Mucosa of descending colon (tissue), 3 donors: ENCODE results near the gene HOXC6. TPM values are rescaled to one million over a fixed set of nuclear protein-coding genes. Genes with fewer than 3 reads are reported as not detected.
A peak's percentile ranks its signal among the peaks of the same experiment; 100 is the strongest.

ENCODE experiments used
- ATAC-seq: fragments of 200-7000 bp; cut with Tn5 transposase; one replicate; pipeline ENCODE4 v1.9.1; 2020; ENCODE audit warnings: mild to moderate bottlenecking, moderate library complexity
- DNase-seq, 3 donors: peaks; one replicate each; pipeline ENCODE4 v3.0.0-alpha.2; 2020
- H3K36me3 ChIP-seq: fragments of 200-600 bp; one replicate; pipeline ENCODE4 v1.8.0; 2021; ENCODE audit warnings: low read depth, mild to moderate bottlenecking
- H3K4me1 ChIP-seq: fragments of 200-600 bp; one replicate; pipeline ENCODE4 v1.8.0; 2021; ENCODE audit warnings: low read depth, mild to moderate bottlenecking
- H3K4me3 ChIP-seq: fragments of 200-600 bp; one replicate; pipeline ENCODE4 v1.8.0; 2021; ENCODE audit warnings: mild to moderate bottlenecking
- H3K9me3 ChIP-seq: fragments of 200-600 bp; one replicate; pipeline ENCODE4 v1.8.0; 2021; ENCODE audit warnings: mild to moderate bottlenecking
- CTCF ChIP-seq: fragments of 200-600 bp; IDR thresholded peaks from one replicate; pipeline ENCODE4 v1.8.0; 2022; ENCODE audit warnings: antibody characterized with exemption, mild to moderate bottlenecking
- intact Hi-C, 2 donors: fragments of 100-400 bp; cut with DNase I in 1 of 2; cut with micrococcal nuclease in 1 of 2; formaldehyde crosslinking; loops; one replicate each; pipeline versions ENCODE4 v1.11.0 to v1.11.1; 2022; cut with DNase I, micrococcal nuclease
- total RNA-seq, 3 donors: library from RNA; stranded (reverse); fragmentation: NEBNext Ultra II Directional in 2 of 3; extraction: Animal tissue kit (Norgen Biotek cat#: 25700) in 2 of 3; gene quantifications; one replicate each; pipeline versions ENCODE4 v1.2.1 to v1.2.4, GENCODE V29; 2021 to 2023
- donor health status: DM: no; HTN: no; CAD: no; lungs with moderate emphysema.
- donor health status: DM: no; HTN: no; CAD: no.
- donor health status: DM: no; HTN: yes; CAD: no.

HOXC6 gene
- total RNA-seq, 3 donors from 2014 or later, result 0.22 to 0.32 TPM; not detected in 1

DNA sequence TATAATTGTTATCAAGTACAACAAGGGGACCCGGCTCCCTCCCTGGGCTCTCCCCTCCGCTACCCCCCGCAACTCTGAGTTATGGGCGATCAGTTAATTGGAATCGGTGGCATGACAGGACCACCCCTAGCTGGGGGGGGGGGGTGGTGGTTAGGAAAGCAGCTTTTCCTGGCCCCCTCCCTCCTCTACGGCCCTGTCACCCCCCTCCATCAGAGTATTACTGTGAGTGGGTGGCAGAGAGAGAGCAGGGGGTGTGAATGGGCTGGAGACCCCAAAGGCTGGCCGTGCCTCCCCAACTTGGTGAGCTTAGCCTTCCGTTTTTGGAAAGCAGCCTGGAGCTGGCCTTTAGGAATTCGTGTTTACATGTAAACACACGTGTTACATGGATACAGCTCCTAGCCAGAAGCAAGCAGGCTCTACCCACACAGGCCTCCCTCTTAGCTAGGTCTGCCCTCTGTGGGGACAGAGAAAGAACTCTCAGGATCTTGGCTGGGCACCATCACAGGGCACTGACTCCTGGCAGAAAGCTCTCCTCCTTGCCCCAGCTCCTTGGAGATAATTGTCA lies 24.3 kb downstream of the HOXC6 start:
- TF ChIP-seq CTCF, result no peak
- H3K9me3 ChIP-seq, result no peaks in the 10 kb centered on the region
- H3K36me3 ChIP-seq, result no peaks in the 10 kb centered on the region
- DNase-seq (no peak), ATAC-seq (peak; percentile 4)
- peaks cover 4% of the 10 kb centered on the region for H3K4me1 ChIP-seq
- intact Hi-C loops, result no loop called here
- H3K4me3 ChIP-seq, result no peak overlapping the region

DNA sequence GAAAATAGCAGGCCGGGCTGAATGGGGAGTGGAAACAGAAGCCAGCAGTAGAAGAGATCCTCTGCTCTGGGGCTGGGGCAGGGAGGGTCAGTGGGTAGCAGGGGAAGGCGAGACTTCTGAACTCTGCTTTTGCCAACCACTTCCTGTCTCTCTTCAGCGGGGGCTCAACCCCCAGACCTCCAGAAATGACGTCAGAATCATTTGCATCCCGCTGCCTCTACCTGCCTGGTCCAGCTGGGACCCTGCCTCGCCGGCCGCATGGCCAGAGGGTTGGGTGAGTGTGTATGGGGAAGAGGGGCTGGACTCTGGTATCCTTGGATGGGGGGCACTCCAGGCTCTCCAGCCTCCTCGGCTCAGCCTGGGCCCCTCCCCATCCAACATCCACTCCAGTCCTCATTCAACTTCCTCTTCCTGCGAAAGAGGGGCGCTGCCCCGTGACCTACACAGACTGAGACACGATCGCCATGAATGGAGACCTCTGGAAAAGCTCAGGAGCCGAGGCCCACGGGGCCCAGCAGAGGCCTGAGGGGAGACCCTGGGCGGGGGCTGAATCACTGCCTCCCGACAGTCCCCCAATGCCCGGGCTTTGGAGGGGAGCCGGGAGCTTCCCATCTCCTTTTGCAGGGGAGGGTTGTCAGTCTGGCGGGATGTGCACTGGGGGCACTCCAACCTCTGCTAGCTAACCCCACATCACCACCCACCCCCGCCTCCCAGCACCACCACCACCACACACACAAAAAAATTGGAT lies 24.9 kb downstream of the HOXC6 start:
- peak; percentile 54 for ATAC-seq
- no peak for TF ChIP-seq CTCF
- intact Hi-C loops, result no loop called here
- Histone ChIP-seq H3K9me3 (no peaks in the 10 kb centered on the region), H3K4me1 (peaks cover 4% of the 10 kb centered on the region), H3K36me3 (no peaks in the 10 kb centered on the region), H3K4me3 (no peak overlapping the region)
- DNase-seq, result no peak

- DNase-seq, result no peak
- no peaks in the 10 kb centered on the region for H3K36me3 ChIP-seq
- no peaks in the 10 kb centered on the region for H3K9me3 ChIP-seq
- peaks cover 4% of the 10 kb centered on the region for H3K4me1 ChIP-seq
- H3K4me3 ChIP-seq, result no peak within 1 kb of the TSS
- intact Hi-C loops, result no loop called here
- no peak for TF ChIP-seq CTCF
- peak; percentile 59 for ATAC-seq
Measured at GRCh38 chr12:54053751-54054741, 25.8 kb downstream of the HOXC6 start, which contains the start of gene HOXC4. TSS of gene HOXC4 (plus strand) at chr12:54053835. CDS start at chr12:54053923, 88 bp downstream.

DNA sequence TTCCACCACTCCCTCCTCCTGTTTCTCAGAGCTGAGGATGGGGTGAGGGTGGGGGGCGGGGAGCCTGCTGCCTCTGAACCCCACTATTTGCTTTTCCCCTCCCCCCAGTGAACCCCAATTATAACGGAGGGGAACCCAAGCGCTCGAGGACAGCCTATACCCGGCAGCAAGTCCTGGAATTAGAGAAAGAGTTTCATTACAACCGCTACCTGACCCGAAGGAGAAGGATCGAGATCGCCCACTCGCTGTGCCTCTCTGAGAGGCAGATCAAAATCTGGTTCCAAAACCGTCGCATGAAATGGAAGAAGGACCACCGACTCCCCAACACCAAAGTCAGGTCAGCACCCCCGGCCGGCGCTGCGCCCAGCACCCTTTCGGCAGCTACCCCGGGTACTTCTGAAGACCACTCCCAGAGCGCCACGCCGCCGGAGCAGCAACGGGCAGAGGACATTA lies 26.5 kb downstream of the HOXC6 start:
- Histone ChIP-seq H3K4me1 (peaks cover 4% of the 10 kb centered on the region), H3K36me3 (no peaks in the 10 kb centered on the region), H3K4me3 (no peak overlapping the region), H3K9me3 (no peaks in the 10 kb centered on the region)
- ATAC-seq, result no peak
- no peak for TF ChIP-seq CTCF
- DNase-seq, result no peak
- intact Hi-C loops, result no loop called here

- Histone ChIP-seq H3K4me3 (no peak overlapping the region), H3K9me3 (no peaks in the 10 kb centered on the region), H3K4me1 (peaks cover 4% of the 10 kb centered on the region), H3K36me3 (no peaks in the 10 kb centered on the region)
- DNase-seq, result no peak
- no peak for ATAC-seq
- intact Hi-C loops, result no loop called here
- no peak for TF ChIP-seq CTCF
Measured at GRCh38 chr12:54055552-54055951, 27.3 kb downstream of the HOXC6 start.
